Gastroesophageal sphincter (tissue), 4 donors: Measurements from ENCODE around the gene ATP5F1E. TPM values are rescaled to one million over a fixed set of nuclear protein-coding genes. Genes with fewer than 3 reads are reported as not detected.

Source experiments
- ATAC-seq: fragments of 150-250 bp; one replicate; pipeline ENCODE4 v1.9.1; 2016; ENCODE audit warnings: mild to moderate bottlenecking, moderate library complexity
- H3K27ac ChIP-seq, 4 donors: fragments of 200-600 bp; sonication (generic) in 3 of 4; 1 replicate in 3 of 4; 2 replicates in 1 of 4; pipeline ENCODE4 v1.5.1; 2016 to 2019
- H3K27me3 ChIP-seq: fragments of 200-600 bp; sonication (generic); one replicate; pipeline ENCODE4 v1.5.1; 2019
- H3K36me3 ChIP-seq, 2 donors: fragments of 200-600 bp; sonication (generic); one replicate each; pipeline ENCODE4 v1.5.1; 2019; ENCODE audit warnings: control low read depth in 1 of 2
- H3K4me1 ChIP-seq, 3 donors: fragments of 200-600 bp; sonication (generic); 1 replicate in 2 of 3; 2 replicates in 1 of 3; pipeline ENCODE4 v1.5.1; 2016 to 2019; ENCODE audit warnings: control low read depth in 2 of 3
- H3K4me3 ChIP-seq, 2 donors: fragments of 200-600 bp; sonication (generic); one replicate each; pipeline ENCODE4 v1.5.1; 2019; ENCODE audit warnings: mild to moderate bottlenecking in 1 of 2, moderate library complexity in 1 of 2
- H3K9me3 ChIP-seq, 3 donors: fragments of 200-600 bp; sonication (generic); one replicate each; pipeline ENCODE4 v1.5.1; 2017 to 2019; ENCODE audit warnings: control low read depth in 2 of 3
- CTCF ChIP-seq, 4 experiments: fragments of 200-600 bp in 2 of 4; fragments of 450-650 bp in 2 of 4; sonication (generic) in 1 of 4; IDR thresholded peaks; one replicate each; pipeline ENCODE4 v1.5.1; 2017 to 2019; ENCODE audit warnings: antibody characterized with exemption in 4 of 4, mild to moderate bottlenecking in 2 of 4, moderate library complexity in 2 of 4
- EP300 ChIP-seq: sonication (generic); formaldehyde crosslinking; IDR thresholded peaks from one replicate; pipeline ENCODE4 v1.6.1; 2017; ENCODE audit warnings: antibody characterized with exemption, mild to moderate bottlenecking
- POLR2A ChIP-seq, 2 donors: fragments of 450-650 bp; IDR thresholded peaks; one replicate each; pipeline ENCODE4 v1.6.1; 2017; ENCODE audit warnings: antibody characterized with exemption in 2 of 2, mild to moderate bottlenecking in 2 of 2, moderate library complexity in 1 of 2
- POLR2AphosphoS5 ChIP-seq: sonication (generic); formaldehyde crosslinking; IDR thresholded peaks from one replicate; pipeline ENCODE4 v1.6.1; 2017; ENCODE audit warnings: antibody characterized with exemption
- WGBS, 2 donors: methylation state at CpG; one replicate each; pipeline ENCODE4 v1.1.5; 2018; ENCODE audit warnings: low coverage in 1 of 2; 5-methylcytosine and 5-hydroxymethylcytosine counted together
- total RNA-seq, 4 donors: library from RNA; depleted of rRNA; stranded (reverse); fragments of >200 nt; gene quantifications; one replicate each; pipeline ENCODE4 v1.1.0, GENCODE V29; 2016

ATP5F1E gene
- total RNA-seq, 4 donors from 2014 or later: 23.1 to 40.6 (median 35.4) TPM

- WGBS, 2 donors: 23 to 60% methylated on average over 2 to 15 of the region's 29 CpGs
- H3K9me3 ChIP-seq: no peaks in the 10 kb centered on the region
- TF ChIP-seq POLR2A (IDR thresholded peaks at IDR 0.05) (no peak), EP300 (no peak), CTCF (IDR thresholded peaks at IDR 0.05) (no peak)
- peak overlapping the region in 3 of 4 donors; percentile 86 to 93 (median 89) for H3K27ac ChIP-seq
- H3K36me3 ChIP-seq: peaks cover 0 to 8% of the 10 kb centered on the region in 2 donors
- H3K27me3 ChIP-seq: no peaks in the 10 kb centered on the region
- H3K4me3 ChIP-seq: peak overlapping the region; percentile 68 to 89
- H3K4me1 ChIP-seq: peaks cover 0 to 46% (median 25%) of the 10 kb centered on the region in 3 donors
- ATAC-seq: no peak
These were observed 50.3 kb downstream of the ATP5F1E start for GRCh38 chr20:58981628-58982364.

GRCh38 chr20:58980711-58981627, 51.2 kb downstream of the ATP5F1E start, which contains the start of gene NELFCD:
NELFCD (plus strand) TSS chr20:58981256; CDS start chr20:58981310, 54 bp downstream.
- TF ChIP-seq POLR2A (IDR thresholded peaks at IDR 0.05): peak; percentile 54 to 76
- no peak for TF ChIP-seq EP300
- TF ChIP-seq POLR2AphosphoS5: peak; percentile 60
- TF ChIP-seq CTCF (IDR thresholded peaks at IDR 0.05): no peak
- ATAC-seq: peak; percentile 94

DNA sequence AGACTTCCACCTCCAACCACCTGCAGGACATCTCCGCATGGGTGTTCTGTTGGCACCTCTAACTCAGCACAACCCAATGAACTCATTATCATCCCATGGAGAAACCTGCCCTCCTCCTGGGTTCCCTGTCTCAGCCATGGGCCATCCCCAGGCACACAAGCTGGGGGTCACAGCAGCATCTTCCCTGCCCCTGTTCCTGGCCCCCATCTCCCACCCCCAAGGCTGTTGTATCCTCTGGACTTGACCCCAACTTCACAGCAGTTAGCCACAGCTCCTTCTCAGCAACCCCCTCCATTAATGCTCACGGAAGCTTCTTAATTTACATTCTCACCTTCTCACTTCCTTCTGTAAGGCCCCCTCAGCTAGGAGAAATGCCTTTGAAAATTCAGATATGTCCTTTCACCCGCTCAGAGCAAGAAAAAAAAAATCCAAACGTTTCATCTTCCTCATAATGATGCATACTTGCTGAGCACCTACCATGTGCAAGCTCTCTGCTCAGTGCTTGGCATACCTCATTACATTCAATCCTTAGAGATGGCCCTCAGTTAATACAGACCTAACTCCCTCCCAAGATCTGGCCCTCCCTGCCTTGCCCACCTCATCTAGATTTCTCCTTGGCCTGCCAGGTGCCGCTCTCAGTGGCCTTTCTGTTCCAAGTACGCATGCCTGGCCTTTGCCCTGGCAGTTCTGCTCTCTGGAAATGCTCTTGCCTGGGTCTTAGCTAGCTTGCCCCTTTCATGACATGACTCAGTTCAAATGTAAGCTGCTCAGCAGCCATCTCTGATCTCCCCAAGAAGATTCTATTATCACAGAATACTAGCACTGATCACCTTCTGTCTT, 53.6 kb downstream of the ATP5F1E start:
- Histone ChIP-seq H3K36me3 (no peaks in the 10 kb centered on the region), H3K4me3 (no peak overlapping the region), H3K4me1 (peaks cover 0 to 24% (median 11%) of the 10 kb centered on the region in 3 donors), H3K27ac (no peak overlapping the region), H3K27me3 (no peaks in the 10 kb centered on the region), H3K9me3 (peaks cover 0 to 25% (median 0%) of the 10 kb centered on the region in 3 donors)
- 59 to 75% methylated on average over 2 to 5 of the region's 6 CpGs for WGBS, 2 donors
- TF ChIP-seq CTCF (IDR thresholded peaks at IDR 0.05): no peak
- no peak for TF ChIP-seq EP300
- TF ChIP-seq POLR2AphosphoS5: no peak
- no peak for TF ChIP-seq POLR2A (IDR thresholded peaks at IDR 0.05)
- no peak for ATAC-seq

More at GRCh38 chr20:58980711-58981627, 51.2 kb downstream of the ATP5F1E start, which contains the start of gene NELFCD:
- H3K9me3 ChIP-seq: peaks cover 0 to 8% (median 0%) of the 10 kb centered on the region in 3 donors
- H3K27ac ChIP-seq: peak within 1 kb of the TSS in 3 of 4 donors; percentile 86 to 93 (median 89)
- 29% methylated on average over 9 of the region's 109 CpGs; no CpG with 5 or more reads in 1 of the 2 donors for WGBS, 2 donors
- no peaks in the 10 kb centered on the region for H3K27me3 ChIP-seq
- peaks cover 0 to 46% (median 22%) of the 10 kb centered on the region in 3 donors for H3K4me1 ChIP-seq
- peaks cover 0 to under 1% of the 10 kb centered on the region in 2 donors for H3K36me3 ChIP-seq
- H3K4me3 ChIP-seq: peak within 1 kb of the TSS; percentile 68 to 89

DNA sequence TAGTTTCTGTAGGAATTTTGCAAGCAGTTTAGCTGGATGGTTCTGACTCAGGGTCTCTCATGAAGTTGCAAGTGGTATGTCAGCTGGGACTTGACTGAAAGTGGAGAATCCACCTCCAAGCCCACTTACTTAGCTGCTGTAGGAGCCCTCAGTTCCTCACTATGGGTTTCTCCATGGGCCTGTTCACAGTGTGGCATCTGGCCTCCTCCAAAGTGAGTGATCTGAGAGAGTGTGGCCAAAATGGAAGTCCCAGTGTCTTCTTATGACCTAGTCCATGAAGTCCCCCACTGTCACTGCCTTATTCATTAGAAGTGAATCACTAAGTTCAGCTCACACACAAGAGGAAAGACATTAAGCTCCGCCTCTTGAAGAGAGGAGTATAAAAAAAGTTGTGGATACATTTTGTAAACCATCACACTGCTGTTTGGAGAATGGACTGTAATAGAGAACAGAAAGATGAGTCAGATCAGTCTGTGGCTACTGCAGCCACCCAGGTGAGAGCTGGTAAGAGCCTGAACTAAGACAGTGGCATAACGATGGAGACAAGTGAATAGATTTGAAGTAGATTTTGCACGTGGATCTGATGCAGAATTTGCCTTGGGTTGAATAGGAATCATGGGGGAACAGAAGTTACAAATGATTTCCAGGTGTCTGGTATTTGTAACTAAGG, 55.9 kb downstream of the ATP5F1E start:
- no peak overlapping the region for H3K4me3 ChIP-seq
- no peak for ATAC-seq

More for the DNA sequence above, 55.9 kb downstream of the ATP5F1E start:
- 75 to 85% methylated on average over 2 to 3 of the region's 3 CpGs for WGBS, 2 donors
- H3K27ac ChIP-seq: no peak overlapping the region
- no peaks in the 10 kb centered on the region for H3K27me3 ChIP-seq
- H3K36me3 ChIP-seq: no peaks in the 10 kb centered on the region
- H3K9me3 ChIP-seq: peaks cover 0 to 25% (median 0%) of the 10 kb centered on the region in 3 donors
- H3K4me1 ChIP-seq: peaks cover 0 to 5% (median 0%) of the 10 kb centered on the region in 3 donors
- TF ChIP-seq EP300 (no peak), POLR2A (IDR thresholded peaks at IDR 0.05) (no peak), POLR2AphosphoS5 (no peak), CTCF (IDR thresholded peaks at IDR 0.05) (no peak)
